Peyer's patch (tissue), 4 donors: Measurements from ENCODE around the gene ADGRB3. TPM values are rescaled to one million over a fixed set of nuclear protein-coding genes. Genes with fewer than 3 reads are reported as not detected.

Source experiments
- DNase-seq, 3 donors: peaks; one replicate each; pipeline ENCODE4 v3.0.0-alpha.2; 2017 to 2019
- H3K27ac ChIP-seq, 4 donors: fragments of 200-600 bp; sonication (generic); one replicate each; pipeline ENCODE4 v1.5.1; 2016 to 2019
- H3K27me3 ChIP-seq, 2 donors: fragments of 200-600 bp; sonication (generic); one replicate each; pipeline ENCODE4 v1.5.1; 2019
- H3K36me3 ChIP-seq, 3 donors: fragments of 200-600 bp; sonication (generic); one replicate each; pipeline ENCODE4 v1.5.1; 2016 to 2019
- H3K4me1 ChIP-seq, 4 donors: fragments of 200-600 bp; sonication (generic); one replicate each; pipeline ENCODE4 v1.5.1; 2016 to 2019
- H3K4me3 ChIP-seq, 4 donors: fragments of 200-600 bp; sonication (generic); 1 replicate in 3 of 4; 2 replicates in 1 of 4; pipeline ENCODE4 v1.5.1; 2016 to 2019; ENCODE audit warnings: mild to moderate bottlenecking in 1 of 4
- H3K9me3 ChIP-seq, 4 donors: fragments of 200-600 bp; sonication (generic); one replicate each; pipeline ENCODE4 v1.5.1; 2016 to 2019; ENCODE audit warnings: mild to moderate bottlenecking in 1 of 4
- POLR2A ChIP-seq, 2 donors: fragments of 450-650 bp; IDR thresholded peaks; one replicate each; pipeline ENCODE4 v1.5.1; 2017; ENCODE audit warnings: antibody characterized with exemption in 2 of 2, mild to moderate bottlenecking in 2 of 2, moderate library complexity in 2 of 2
- total RNA-seq, 4 donors: library from RNA; depleted of rRNA; stranded (reverse); fragments of >200 nt; gene quantifications; one replicate each; pipeline ENCODE4 v1.1.0, GENCODE V29; 2016
- TF ChIP-seq, protein P1 (sequence below), 6 experiments: fragments of 450-650 bp in 4 of 6; fragments of 200-600 bp in 2 of 6; sonication (generic) in 1 of 6; IDR thresholded peaks; one replicate each; pipeline ENCODE4 v1.5.1; 2017 to 2019; ENCODE audit warnings: antibody characterized with exemption in 6 of 6, mild to moderate bottlenecking in 3 of 6, moderate library complexity in 1 of 6

Gene ADGRB3
- total RNA-seq, 4 donors from 2014 or later, result 1.2 to 9.9 (median 2.5) TPM

DNA sequence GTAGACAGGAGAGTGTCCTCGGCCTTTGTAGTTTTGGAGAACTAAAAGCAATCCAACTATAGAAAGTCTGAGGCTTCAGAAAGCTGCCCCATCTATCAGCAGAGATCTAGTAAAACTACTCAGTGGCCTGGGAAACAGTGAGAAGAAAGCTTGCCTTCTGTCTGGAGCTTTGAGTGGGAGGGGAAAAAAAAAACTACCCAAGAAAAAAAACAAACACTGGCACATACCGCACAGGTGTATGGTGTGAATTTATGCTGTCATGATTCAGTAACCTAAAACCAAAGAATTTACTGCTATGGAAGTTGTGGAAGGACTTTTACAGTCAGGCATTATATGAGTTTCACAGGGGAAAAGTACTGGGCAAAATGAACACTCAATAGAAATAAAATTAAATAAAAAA is 280.5 kb downstream of the ADGRB3 start:
- H3K27ac ChIP-seq, result no peak overlapping the region
- no peak overlapping the region for H3K4me3 ChIP-seq
- no peak for DNase-seq
- H3K9me3 ChIP-seq, result no peaks in the 10 kb centered on the region
- H3K36me3 ChIP-seq, result no peaks in the 10 kb centered on the region
- H3K4me1 ChIP-seq, result no peaks in the 10 kb centered on the region
- TF ChIP-seq, protein P1, sequence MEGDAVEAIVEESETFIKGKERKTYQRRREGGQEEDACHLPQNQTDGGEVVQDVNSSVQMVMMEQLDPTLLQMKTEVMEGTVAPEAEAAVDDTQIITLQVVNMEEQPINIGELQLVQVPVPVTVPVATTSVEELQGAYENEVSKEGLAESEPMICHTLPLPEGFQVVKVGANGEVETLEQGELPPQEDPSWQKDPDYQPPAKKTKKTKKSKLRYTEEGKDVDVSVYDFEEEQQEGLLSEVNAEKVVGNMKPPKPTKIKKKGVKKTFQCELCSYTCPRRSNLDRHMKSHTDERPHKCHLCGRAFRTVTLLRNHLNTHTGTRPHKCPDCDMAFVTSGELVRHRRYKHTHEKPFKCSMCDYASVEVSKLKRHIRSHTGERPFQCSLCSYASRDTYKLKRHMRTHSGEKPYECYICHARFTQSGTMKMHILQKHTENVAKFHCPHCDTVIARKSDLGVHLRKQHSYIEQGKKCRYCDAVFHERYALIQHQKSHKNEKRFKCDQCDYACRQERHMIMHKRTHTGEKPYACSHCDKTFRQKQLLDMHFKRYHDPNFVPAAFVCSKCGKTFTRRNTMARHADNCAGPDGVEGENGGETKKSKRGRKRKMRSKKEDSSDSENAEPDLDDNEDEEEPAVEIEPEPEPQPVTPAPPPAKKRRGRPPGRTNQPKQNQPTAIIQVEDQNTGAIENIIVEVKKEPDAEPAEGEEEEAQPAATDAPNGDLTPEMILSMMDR (IDR thresholded peaks at IDR 0.05), result no peak
- TF ChIP-seq POLR2A (IDR thresholded peaks at IDR 0.05), result no peak
- H3K27me3 ChIP-seq, result no peaks in the 10 kb centered on the region

DNA sequence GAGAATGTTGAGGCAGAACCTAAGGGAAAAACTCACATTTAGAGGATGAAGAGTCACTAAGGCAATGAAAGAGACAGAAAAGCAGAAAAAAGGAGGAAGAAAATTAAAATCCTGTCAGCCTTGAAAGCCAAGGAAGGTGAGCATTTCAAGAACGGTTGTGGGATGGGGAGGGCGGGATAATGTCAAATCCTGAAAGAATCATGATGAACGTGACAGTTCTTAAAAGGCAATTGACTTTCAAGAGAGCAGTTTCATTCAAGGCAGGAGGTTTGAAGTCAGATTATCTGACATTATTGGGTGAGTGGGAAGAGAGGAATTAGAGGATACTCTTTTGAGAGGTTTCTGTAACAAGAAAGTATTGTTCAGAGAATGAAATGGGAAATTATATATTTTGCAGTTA is 284.5 kb downstream of the ADGRB3 start:
- H3K27me3 ChIP-seq, result no peaks in the 10 kb centered on the region
- H3K9me3 ChIP-seq, result no peaks in the 10 kb centered on the region
- no peak for DNase-seq
- H3K36me3 ChIP-seq, result no peaks in the 10 kb centered on the region
- TF ChIP-seq, protein P1 (IDR thresholded peaks at IDR 0.05), result no peak
- TF ChIP-seq POLR2A (IDR thresholded peaks at IDR 0.05), result no peak
- H3K4me1 ChIP-seq, result no peaks in the 10 kb centered on the region
- no peak overlapping the region for H3K27ac ChIP-seq
- no peak overlapping the region for H3K4me3 ChIP-seq

DNA sequence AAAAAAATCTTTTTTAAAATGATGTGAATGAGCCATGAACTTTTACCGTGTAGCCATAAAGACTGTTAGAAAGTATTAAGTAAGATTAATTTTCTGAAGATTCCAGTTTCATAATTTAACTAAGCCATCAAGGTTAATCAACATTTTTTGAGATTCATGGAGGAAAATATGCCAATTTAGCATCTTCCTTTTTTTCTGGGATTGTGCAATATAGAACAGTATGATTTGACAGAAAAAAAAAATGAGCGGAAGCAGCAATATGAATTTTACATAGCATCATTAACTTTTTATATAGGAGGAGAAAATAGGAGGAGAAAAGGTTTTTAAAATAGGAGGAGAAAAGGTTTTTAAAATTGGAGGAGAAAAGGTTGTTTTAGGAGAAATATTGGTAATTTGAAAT is 306.3 kb downstream of the ADGRB3 start:
- Histone ChIP-seq H3K4me3 (no peak overlapping the region), H3K4me1 (no peaks in the 10 kb centered on the region), H3K27ac (no peak overlapping the region), H3K36me3 (no peaks in the 10 kb centered on the region), H3K9me3 (no peaks in the 10 kb centered on the region), H3K27me3 (no peaks in the 10 kb centered on the region)
- no peak for DNase-seq
- TF ChIP-seq POLR2A (IDR thresholded peaks at IDR 0.05), result no peak
- TF ChIP-seq, protein P1 (IDR thresholded peaks at IDR 0.05), result no peak

DNA sequence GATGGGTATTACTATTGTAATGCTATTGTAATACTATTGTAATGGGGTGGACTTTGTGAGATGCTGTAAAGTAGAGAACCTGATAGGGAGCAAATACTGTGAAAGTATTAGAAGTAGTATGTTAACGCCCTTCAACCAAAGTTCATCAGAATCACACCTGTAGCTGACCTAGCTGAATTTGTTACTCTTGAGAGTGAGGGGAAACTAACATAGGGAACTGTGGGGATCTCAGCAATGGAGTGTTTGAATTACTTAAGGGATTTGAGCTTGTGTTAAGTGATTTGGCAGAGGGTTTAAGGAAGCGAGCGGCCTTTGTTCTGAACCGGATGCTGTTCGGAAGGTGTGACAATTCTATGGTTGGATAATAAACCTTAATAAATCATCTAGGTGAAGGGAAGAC is 312.6 kb downstream of the ADGRB3 start:
- DNase-seq, result no peak
- Histone ChIP-seq H3K4me3 (no peak overlapping the region), H3K4me1 (no peaks in the 10 kb centered on the region), H3K36me3 (no peaks in the 10 kb centered on the region), H3K9me3 (no peaks in the 10 kb centered on the region), H3K27me3 (no peaks in the 10 kb centered on the region), H3K27ac (no peak overlapping the region)
- TF ChIP-seq POLR2A (IDR thresholded peaks at IDR 0.05), result no peak
- TF ChIP-seq, protein P1 (IDR thresholded peaks at IDR 0.05), result no peak

DNA sequence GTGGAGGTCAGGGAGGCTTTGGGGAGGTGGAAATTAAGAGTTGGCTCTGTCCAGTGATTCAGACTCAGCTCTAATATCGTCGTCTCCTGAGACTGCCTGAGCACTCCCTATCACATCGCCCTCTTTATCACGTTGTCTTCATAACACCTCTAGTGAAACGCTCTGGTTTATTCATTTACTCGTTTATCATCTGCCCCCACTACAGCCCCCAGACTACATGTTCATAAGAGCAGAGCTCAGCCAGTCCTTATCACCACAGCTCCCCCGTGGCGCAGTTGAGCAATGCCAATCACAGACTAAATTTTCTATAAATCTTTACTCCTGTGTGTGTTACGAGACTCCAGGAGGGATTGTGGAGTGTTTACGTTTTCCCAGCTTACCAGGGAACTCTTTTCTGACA is 316.2 kb downstream of the ADGRB3 start:
- Histone ChIP-seq H3K4me1 (no peaks in the 10 kb centered on the region), H3K36me3 (no peaks in the 10 kb centered on the region), H3K27me3 (no peaks in the 10 kb centered on the region), H3K27ac (no peak overlapping the region), H3K4me3 (no peak overlapping the region), H3K9me3 (no peaks in the 10 kb centered on the region)
- no peak for DNase-seq
- TF ChIP-seq, protein P1 (IDR thresholded peaks at IDR 0.05), result no peak
- TF ChIP-seq POLR2A (IDR thresholded peaks at IDR 0.05), result no peak

DNA sequence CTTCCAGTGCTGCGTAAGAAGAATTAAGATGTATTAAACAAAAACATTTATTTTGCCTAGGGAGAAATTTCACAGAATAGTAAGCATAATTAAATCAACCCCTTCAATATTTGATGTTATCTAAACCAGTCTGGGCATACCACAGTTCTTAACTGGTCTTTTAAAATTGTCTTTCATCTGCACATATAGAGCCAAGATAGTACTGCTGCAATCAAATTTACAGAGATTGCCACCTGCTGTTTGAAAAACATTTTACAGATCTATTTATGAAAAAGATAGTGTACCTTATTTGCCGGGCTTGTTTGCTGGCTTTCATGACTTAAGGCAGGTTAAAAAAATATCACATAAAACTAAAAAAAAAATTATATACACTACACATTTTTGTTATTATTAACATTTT is 323.2 kb downstream of the ADGRB3 start:
- H3K27me3 ChIP-seq, result no peaks in the 10 kb centered on the region
- no peak for DNase-seq
- no peaks in the 10 kb centered on the region for H3K4me1 ChIP-seq
- TF ChIP-seq POLR2A (IDR thresholded peaks at IDR 0.05), result no peak
- TF ChIP-seq, protein P1 (IDR thresholded peaks at IDR 0.05), result no peak
- H3K9me3 ChIP-seq, result no peaks in the 10 kb centered on the region
- no peak overlapping the region for H3K4me3 ChIP-seq
- no peaks in the 10 kb centered on the region for H3K36me3 ChIP-seq
- H3K27ac ChIP-seq, result no peak overlapping the region
